Gastroesophageal sphincter (tissue), 4 donors: ENCODE measurements around the gene SSNA1. TPM values are rescaled to one million over a fixed set of nuclear protein-coding genes. Genes with fewer than 3 reads are reported as not detected.

Experiments
- ATAC-seq: fragments of 150-250 bp; one replicate; pipeline ENCODE4 v1.9.1; 2016; ENCODE audit warnings: mild to moderate bottlenecking, moderate library complexity
- H3K27ac ChIP-seq, 4 donors: fragments of 200-600 bp; sonication (generic) in 3 of 4; 1 replicate in 3 of 4; 2 replicates in 1 of 4; pipeline ENCODE4 v1.5.1; 2016 to 2019
- H3K27me3 ChIP-seq: fragments of 200-600 bp; sonication (generic); one replicate; pipeline ENCODE4 v1.5.1; 2019
- H3K36me3 ChIP-seq, 2 donors: fragments of 200-600 bp; sonication (generic); one replicate each; pipeline ENCODE4 v1.5.1; 2019; ENCODE audit warnings: control low read depth in 1 of 2
- H3K4me1 ChIP-seq, 3 donors: fragments of 200-600 bp; sonication (generic); 1 replicate in 2 of 3; 2 replicates in 1 of 3; pipeline ENCODE4 v1.5.1; 2016 to 2019; ENCODE audit warnings: control low read depth in 2 of 3
- H3K4me3 ChIP-seq, 2 donors: fragments of 200-600 bp; sonication (generic); one replicate each; pipeline ENCODE4 v1.5.1; 2019; ENCODE audit warnings: mild to moderate bottlenecking in 1 of 2, moderate library complexity in 1 of 2
- H3K9me3 ChIP-seq, 3 donors: fragments of 200-600 bp; sonication (generic); one replicate each; pipeline ENCODE4 v1.5.1; 2017 to 2019; ENCODE audit warnings: control low read depth in 2 of 3
- CTCF ChIP-seq, 4 experiments: fragments of 200-600 bp in 2 of 4; fragments of 450-650 bp in 2 of 4; sonication (generic) in 1 of 4; IDR thresholded peaks; one replicate each; pipeline ENCODE4 v1.5.1; 2017 to 2019; ENCODE audit warnings: antibody characterized with exemption in 4 of 4, mild to moderate bottlenecking in 2 of 4, moderate library complexity in 2 of 4
- EP300 ChIP-seq: sonication (generic); formaldehyde crosslinking; IDR thresholded peaks from one replicate; pipeline ENCODE4 v1.6.1; 2017; ENCODE audit warnings: antibody characterized with exemption, mild to moderate bottlenecking
- POLR2A ChIP-seq, 2 donors: fragments of 450-650 bp; IDR thresholded peaks; one replicate each; pipeline ENCODE4 v1.6.1; 2017; ENCODE audit warnings: antibody characterized with exemption in 2 of 2, mild to moderate bottlenecking in 2 of 2, moderate library complexity in 1 of 2
- POLR2AphosphoS5 ChIP-seq: sonication (generic); formaldehyde crosslinking; IDR thresholded peaks from one replicate; pipeline ENCODE4 v1.6.1; 2017; ENCODE audit warnings: antibody characterized with exemption
- WGBS, 2 donors: methylation state at CpG; one replicate each; pipeline ENCODE4 v1.1.5; 2018; ENCODE audit warnings: low coverage in 1 of 2; 5-methylcytosine and 5-hydroxymethylcytosine counted together
- total RNA-seq, 4 donors: library from RNA; depleted of rRNA; stranded (reverse); fragments of >200 nt; gene quantifications; one replicate each; pipeline ENCODE4 v1.1.0, GENCODE V29; 2016

Gene SSNA1
- total RNA-seq, 4 donors from 2014 or later: 56.8 to 99.0 (median 73.8) TPM

GRCh38 chr9:137222190-137223077, 34.0 kb downstream of the SSNA1 start, which contains the start of gene RNF208:
Gene RNF208, minus strand, starts transcription at chr9:137222240. Its CDS starts 1,028 bp downstream, at chr9:137221212.
- ATAC-seq: no peak
- Histone ChIP-seq H3K27me3 (peaks cover 15% of the 10 kb centered on the region), H3K36me3 (no peaks in the 10 kb centered on the region), H3K27ac (peak within 1 kb of the TSS; percentile 58 to 94 (median 90)), H3K4me3 (peak within 1 kb of the TSS; percentile 64 to 79), H3K9me3 (no peaks in the 10 kb centered on the region), H3K4me1 (peaks cover 0 to 55% (median 18%) of the 10 kb centered on the region in 3 donors)
- WGBS, 2 donors: no CpG with 5 or more reads among the region's 88 CpGs
- TF ChIP-seq CTCF (IDR thresholded peaks at IDR 0.05) (peak in 2 of 4 experiments; percentile 7 to 8), EP300 (no peak), POLR2A (IDR thresholded peaks at IDR 0.05) (no peak), POLR2AphosphoS5 (no peak)

GRCh38 chr9:137223078-137223970, 34.8 kb downstream of the SSNA1 start:
- 0% methylated on average over 1 of the region's 63 CpGs; no CpG with 5 or more reads in 1 of the 2 donors for WGBS, 2 donors
- H3K27ac ChIP-seq: peak overlapping the region; percentile 75 to 94 (median 90)
- ATAC-seq: peak; percentile 94
- peaks cover 0 to 54% (median 17%) of the 10 kb centered on the region in 3 donors for H3K4me1 ChIP-seq
- H3K27me3 ChIP-seq: peaks cover 24% of the 10 kb centered on the region
- peak; percentile 35 for TF ChIP-seq POLR2AphosphoS5
- no peak for TF ChIP-seq EP300
- peak; percentile 30 to 51 for TF ChIP-seq POLR2A (IDR thresholded peaks at IDR 0.05)
- peak overlapping the region; percentile 64 to 79 for H3K4me3 ChIP-seq
- no peaks in the 10 kb centered on the region for H3K36me3 ChIP-seq
- H3K9me3 ChIP-seq: no peaks in the 10 kb centered on the region

- peaks cover 0 to 47% (median 17%) of the 10 kb centered on the region in 3 donors for H3K4me1 ChIP-seq
- H3K27ac ChIP-seq: peak within 1 kb of the TSS in 3 of 4 donors; percentile 87 to 94 (median 92)
Observed at GRCh38 chr9:137224830-137225694, 36.6 kb downstream of the SSNA1 start, which contains the start of gene CYSRT1. Gene CYSRT1, plus strand, starts transcription at chr9:137225174. Its CDS starts 448 bp downstream, at chr9:137225622.

GRCh38 chr9:137225699-137226331, 37.3 kb downstream of the SSNA1 start:
- WGBS, 2 donors: 0% methylated on average over 1 of the region's 21 CpGs; no CpG with 5 or more reads in 1 of the 2 donors
- TF ChIP-seq EP300: no peak
- no peak for TF ChIP-seq POLR2AphosphoS5
- TF ChIP-seq POLR2A (IDR thresholded peaks at IDR 0.05): no peak
- TF ChIP-seq CTCF (IDR thresholded peaks at IDR 0.05): no peak
- H3K27ac ChIP-seq: no peak overlapping the region

More at GRCh38 chr9:137224830-137225694, 36.6 kb downstream of the SSNA1 start, which contains the start of gene CYSRT1:
- Histone ChIP-seq H3K27me3 (peaks cover 41% of the 10 kb centered on the region), H3K4me3 (peak within 1 kb of the TSS; percentile 64 to 79), H3K36me3 (no peaks in the 10 kb centered on the region), H3K9me3 (no peaks in the 10 kb centered on the region)
- ATAC-seq: no peak
- WGBS, 2 donors: 20% methylated on average over 1 of the region's 23 CpGs; no CpG with 5 or more reads in 1 of the 2 donors
- no peak for TF ChIP-seq CTCF (IDR thresholded peaks at IDR 0.05)
- TF ChIP-seq EP300: no peak
- no peak for TF ChIP-seq POLR2A (IDR thresholded peaks at IDR 0.05)
- no peak for TF ChIP-seq POLR2AphosphoS5

More at GRCh38 chr9:137225699-137226331, 37.3 kb downstream of the SSNA1 start:
- peaks cover 0 to 45% (median 17%) of the 10 kb centered on the region in 3 donors for H3K4me1 ChIP-seq
- H3K27me3 ChIP-seq: peaks cover 49% of the 10 kb centered on the region
- no peak for ATAC-seq
- no peaks in the 10 kb centered on the region for H3K9me3 ChIP-seq
- H3K36me3 ChIP-seq: no peaks in the 10 kb centered on the region
- H3K4me3 ChIP-seq: no peak overlapping the region
